Neural cell (in vitro differentiated cells): ENCODE measurements around the gene DNAAF5. TPM values are rescaled to one million over a fixed set of nuclear protein-coding genes. Genes with fewer than 3 reads are reported as not detected.

Experiments used
- H2AFZ ChIP-seq: fragments of 200-600, 300-800 bp; sonication (generic), shearing (Covaris generic); 2 replicates; pipeline ENCODE4 v1.6.0; 2014; ENCODE audit warnings: low read depth, mild to moderate bottlenecking, antibody characterized with exemption, low read length, moderate library complexity
- H3F3A ChIP-seq: fragments of 200-600 bp; shearing (Covaris generic); 2 replicates; pipeline ENCODE4 v1.6.1; 2016; ENCODE audit warnings: mild to moderate bottlenecking, moderate library complexity, mixed read lengths, antibody characterized with exemption, low read length; ENCODE audit not compliant: insufficient read depth, poor library complexity, severe bottlenecking
- H3K27ac ChIP-seq: fragments of 200-600, 300-800 bp; sonication (generic), shearing (Covaris generic); 2 replicates; pipeline ENCODE4 v1.5.1; 2014; ENCODE audit warnings: mild to moderate bottlenecking, low read length, moderate library complexity
- H3K27me3 ChIP-seq: fragments of 300-800, 200-600 bp; sonication (generic), shearing (Covaris generic); 2 replicates; pipeline ENCODE4 v1.6.0; 2014; ENCODE audit warnings: mild to moderate bottlenecking, low read depth, low read length, moderate library complexity; ENCODE audit not compliant: insufficient read depth
- H3K36me3 ChIP-seq: fragments of 300-800, 200-600 bp; sonication (generic), shearing (Covaris generic); 2 replicates; pipeline ENCODE4 v1.5.1; 2014; ENCODE audit warnings: mild to moderate bottlenecking, antibody characterized with exemption, low read length, moderate library complexity; ENCODE audit not compliant: insufficient read depth
- H3K4me2 ChIP-seq: fragments of 300-800, 200-600 bp; sonication (generic), shearing (Covaris generic); 2 replicates; pipeline ENCODE4 v1.6.0; 2014; ENCODE audit warnings: mild to moderate bottlenecking, low read length
- H3K4me3 ChIP-seq: fragments of 300-800, 200-600 bp; sonication (generic), shearing (Covaris generic); 2 replicates; pipeline ENCODE4 v1.5.1; 2014; ENCODE audit warnings: mild to moderate bottlenecking, low read length, moderate library complexity
- H3K79me2 ChIP-seq: fragments of 200-600 bp; shearing (Covaris generic); replicated peaks from 2 replicates; pipeline ENCODE4 v1.6.0; 2014; ENCODE audit warnings: mild to moderate bottlenecking, low read length, moderate library complexity; ENCODE audit not compliant: insufficient read depth
- H3K9ac ChIP-seq: fragments of 300-800, 200-600 bp; sonication (generic), shearing (Covaris generic); 2 replicates; pipeline ENCODE4 v1.6.1; 2016; ENCODE audit warnings: mild to moderate bottlenecking, low read length, mixed read lengths
- H3K9me2 ChIP-seq: fragments of 200-600 bp; shearing (Covaris generic); 2 replicates; pipeline ENCODE4 v1.6.1; 2016; ENCODE audit warnings: mild to moderate bottlenecking, low read length, mixed read lengths; ENCODE audit not compliant: insufficient read depth
- H3K9me3 ChIP-seq: fragments of 200-600, 300-800 bp; sonication (generic), shearing (Covaris generic); 2 replicates; pipeline ENCODE4 v1.6.1; 2016; ENCODE audit warnings: mild to moderate bottlenecking, mixed run types, low read length, moderate library complexity, mixed read lengths
- H4K20me1 ChIP-seq: fragments of 200-600 bp; shearing (Covaris generic); 2 replicates; pipeline ENCODE4 v1.6.1; 2016; ENCODE audit warnings: mild to moderate bottlenecking, mixed run types; ENCODE audit not compliant: insufficient read depth
- CTCF ChIP-seq: fragments of 450-650 bp; IDR thresholded peaks from 2 replicates; pipeline ENCODE4 v1.5.1; 2014; ENCODE audit warnings: antibody characterized with exemption, mild to moderate bottlenecking, moderate library complexity; ENCODE audit not compliant: poor library complexity, severe bottlenecking
- EP300 ChIP-seq: fragments of 450-650 bp; conservative IDR thresholded peaks from 2 replicates; pipeline ENCODE4 v1.6.1; 2014; ENCODE audit warnings: antibody characterized with exemption, mild to moderate bottlenecking, moderate library complexity; ENCODE audit not compliant: poor library complexity, severe bottlenecking
- EZH2 ChIP-seq: fragments of 200-600, 300-800 bp; shearing (Covaris generic), sonication (generic); IDR thresholded peaks from 2 replicates; pipeline ENCODE4 v1.6.1; 2014; ENCODE audit warnings: antibody characterized with exemption, low read length, borderline replicate concordance, mild to moderate bottlenecking; ENCODE audit not compliant: insufficient read depth, poor library complexity, severe bottlenecking
- MXI1 ChIP-seq: fragments of 450-650 bp; conservative IDR thresholded peaks from 2 replicates; pipeline ENCODE4 v1.6.1; 2014; ENCODE audit warnings: antibody characterized with exemption, mild to moderate bottlenecking; ENCODE audit not compliant: poor library complexity, severe bottlenecking
- POLR2AphosphoS5 ChIP-seq: IDR thresholded peaks from 2 replicates; pipeline ENCODE4 v1.6.1; 2012
- RAD21 ChIP-seq: fragments of 450-650 bp; conservative IDR thresholded peaks from 2 replicates; pipeline ENCODE4 v1.6.1; 2014; ENCODE audit warnings: antibody characterized with exemption, mild to moderate bottlenecking, moderate library complexity
- REST ChIP-seq: IDR thresholded peaks from 2 replicates; pipeline ENCODE4 v1.6.1; 2012; ENCODE audit warnings: borderline replicate concordance
- SMC3 ChIP-seq: fragments of 450-650 bp; conservative IDR thresholded peaks from 2 replicates; pipeline ENCODE4 v1.6.1; 2014; ENCODE audit warnings: antibody characterized with exemption, mild to moderate bottlenecking, moderate library complexity; ENCODE audit not compliant: poor library complexity
- TAF1 ChIP-seq: IDR thresholded peaks from 2 replicates; pipeline ENCODE4 v1.6.1; 2012; ENCODE audit warnings: low read depth
- polyA plus RNA-seq: library from polyadenylated mRNA; depleted of rRNA; stranded (reverse); fragments of >200 nt; gene quantifications from 2 replicates; pipeline ENCODE4 v1.2.3, GENCODE V29; 2014

Gene DNAAF5
- polyA plus RNA-seq, 1 donor from 2014 or later, result 5.3 TPM

- Histone ChIP-seq H3K9ac (no peak overlapping the region), H3K36me3 (no peaks in the 10 kb centered on the region), H4K20me1 (no peaks in the 10 kb centered on the region), H3K9me3 (no peaks in the 10 kb centered on the region), H3K9me2 (no peaks in the 10 kb centered on the region), H3K27me3 (no peaks in the 10 kb centered on the region), H3K4me2 (no peak overlapping the region), H3K4me3 (no peak overlapping the region), H3K79me2 (no peaks in the 10 kb centered on the region), H3F3A (no peaks in the 10 kb centered on the region), H3K27ac (no peak overlapping the region), H2AFZ (no peak overlapping the region)
- no peak for TF ChIP-seq CTCF
- TF ChIP-seq SMC3, result no peak
- no peak for TF ChIP-seq TAF1
- no peak for TF ChIP-seq MXI1
- TF ChIP-seq EP300, result no peak
- TF ChIP-seq RAD21, result no peak
- TF ChIP-seq REST, result no peak
- TF ChIP-seq EZH2, result no peak
- no peak for TF ChIP-seq POLR2AphosphoS5
These were observed 18.4 kb downstream of the DNAAF5 start for GRCh38 chr7:744854-745430.

- Histone ChIP-seq H3K4me2 (no peak overlapping the region), H4K20me1 (no peaks in the 10 kb centered on the region), H3K27ac (no peak overlapping the region), H3K27me3 (no peaks in the 10 kb centered on the region), H2AFZ (no peak overlapping the region), H3K79me2 (no peaks in the 10 kb centered on the region), H3F3A (no peaks in the 10 kb centered on the region), H3K36me3 (no peaks in the 10 kb centered on the region), H3K9me2 (no peaks in the 10 kb centered on the region), H3K4me3 (no peak overlapping the region), H3K9ac (no peak overlapping the region), H3K9me3 (no peaks in the 10 kb centered on the region)
- TF ChIP-seq TAF1 (no peak), CTCF (no peak), RAD21 (no peak), MXI1 (no peak), POLR2AphosphoS5 (no peak), EZH2 (no peak), REST (no peak), EP300 (no peak), SMC3 (no peak)
These were observed 19.1 kb downstream of the DNAAF5 start for GRCh38 chr7:745431-746154.
